Measurements from ENCODE around the gene ABCC1. TPM values are rescaled to one million over a fixed set of nuclear protein-coding genes. Genes with fewer than 3 reads are reported as not detected.

The ABCC1 gene
- total RNA-seq, 4 donors from 2014 or later = 17.3 to 105 (median 28.3) TPM

DNA sequence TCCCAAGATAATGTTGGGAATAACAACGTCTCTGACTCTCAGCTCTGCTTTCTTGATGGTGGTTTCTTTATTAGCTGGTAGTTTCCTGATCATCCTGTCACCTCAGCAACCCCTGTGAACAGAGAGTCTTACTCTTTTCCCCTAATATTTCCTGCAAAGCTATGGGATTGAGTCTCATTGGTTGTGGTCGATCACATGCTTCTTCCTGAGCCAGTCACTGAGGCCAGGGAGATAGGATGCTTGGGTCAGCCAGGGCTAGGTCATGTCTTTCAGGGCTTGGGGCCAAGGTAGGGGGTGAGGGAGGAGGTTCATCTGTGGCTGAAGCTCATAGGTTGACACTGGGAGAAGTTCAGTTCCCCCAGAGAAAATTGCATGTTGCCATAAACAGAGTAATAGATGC is 114.3 kb downstream of the ABCC1 start:
- no peaks in the 10 kb centered on the region for H3K27me3 ChIP-seq
- peaks cover 0 to 7% (median 0%) of the 10 kb centered on the region in 4 donors for H3K4me1 ChIP-seq
- peaks cover 0 to 12% (median 0%) of the 10 kb centered on the region in 3 donors for H3K36me3 ChIP-seq
- no peak overlapping the region for H3K27ac ChIP-seq
- DNase-seq = no peak
- TF ChIP-seq POLR2A (IDR thresholded peaks at IDR 0.05) = no peak
- TF ChIP-seq, protein P1, sequence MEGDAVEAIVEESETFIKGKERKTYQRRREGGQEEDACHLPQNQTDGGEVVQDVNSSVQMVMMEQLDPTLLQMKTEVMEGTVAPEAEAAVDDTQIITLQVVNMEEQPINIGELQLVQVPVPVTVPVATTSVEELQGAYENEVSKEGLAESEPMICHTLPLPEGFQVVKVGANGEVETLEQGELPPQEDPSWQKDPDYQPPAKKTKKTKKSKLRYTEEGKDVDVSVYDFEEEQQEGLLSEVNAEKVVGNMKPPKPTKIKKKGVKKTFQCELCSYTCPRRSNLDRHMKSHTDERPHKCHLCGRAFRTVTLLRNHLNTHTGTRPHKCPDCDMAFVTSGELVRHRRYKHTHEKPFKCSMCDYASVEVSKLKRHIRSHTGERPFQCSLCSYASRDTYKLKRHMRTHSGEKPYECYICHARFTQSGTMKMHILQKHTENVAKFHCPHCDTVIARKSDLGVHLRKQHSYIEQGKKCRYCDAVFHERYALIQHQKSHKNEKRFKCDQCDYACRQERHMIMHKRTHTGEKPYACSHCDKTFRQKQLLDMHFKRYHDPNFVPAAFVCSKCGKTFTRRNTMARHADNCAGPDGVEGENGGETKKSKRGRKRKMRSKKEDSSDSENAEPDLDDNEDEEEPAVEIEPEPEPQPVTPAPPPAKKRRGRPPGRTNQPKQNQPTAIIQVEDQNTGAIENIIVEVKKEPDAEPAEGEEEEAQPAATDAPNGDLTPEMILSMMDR (IDR thresholded peaks at IDR 0.05) = no peak
- no peaks in the 10 kb centered on the region for H3K9me3 ChIP-seq
- H3K4me3 ChIP-seq = no peak overlapping the region

- TF ChIP-seq POLR2A (IDR thresholded peaks at IDR 0.05) = no peak
- TF ChIP-seq, protein P1 (IDR thresholded peaks at IDR 0.05) = no peak
- H3K27ac ChIP-seq = no peak overlapping the region
- no peak for DNase-seq
- peaks cover 0 to 7% (median 0%) of the 10 kb centered on the region in 4 donors for H3K4me1 ChIP-seq
- no peaks in the 10 kb centered on the region for H3K9me3 ChIP-seq
- H3K4me3 ChIP-seq = no peak overlapping the region
- H3K36me3 ChIP-seq = peaks cover 0 to 6% (median 0%) of the 10 kb centered on the region in 3 donors
- no peaks in the 10 kb centered on the region for H3K27me3 ChIP-seq
These were observed 115.5 kb downstream of the ABCC1 start for GRCh38 chr16:16064874-16065384.

DNA sequence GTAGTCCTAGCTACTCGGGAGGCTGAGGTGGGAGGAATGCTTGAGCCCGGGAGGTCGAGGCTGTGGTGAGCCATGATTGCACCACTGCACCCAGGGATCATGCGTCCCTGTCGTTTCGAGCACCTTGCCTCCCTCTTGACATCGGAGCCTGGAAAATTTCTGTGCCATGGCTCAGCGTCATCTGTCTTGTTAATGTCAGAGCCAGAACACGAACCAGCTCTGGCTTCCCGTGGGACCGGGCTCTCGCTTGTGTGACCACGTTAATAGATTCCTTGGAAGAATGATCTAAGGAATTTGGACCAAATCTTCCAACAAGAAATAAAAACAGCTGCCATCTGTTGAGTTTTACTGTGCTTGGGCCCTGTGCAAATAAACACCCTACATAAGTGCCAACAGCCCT is 117.7 kb downstream of the ABCC1 start:
- no peaks in the 10 kb centered on the region for H3K9me3 ChIP-seq
- no peak for DNase-seq
- H3K4me3 ChIP-seq = no peak overlapping the region
- no peak for TF ChIP-seq POLR2A (IDR thresholded peaks at IDR 0.05)
- TF ChIP-seq, protein P1 (IDR thresholded peaks at IDR 0.05) = no peak
- peaks cover 0 to 13% (median 0%) of the 10 kb centered on the region in 3 donors for H3K36me3 ChIP-seq
- H3K27me3 ChIP-seq = no peaks in the 10 kb centered on the region
- H3K4me1 ChIP-seq = no peaks in the 10 kb centered on the region
- peak overlapping the region in 1 of 4 donors; percentile 50 for H3K27ac ChIP-seq

- TF ChIP-seq POLR2A (IDR thresholded peaks at IDR 0.05) = no peak
- no peak for DNase-seq
- peaks cover 0 to 5% (median 0%) of the 10 kb centered on the region in 4 donors for H3K4me1 ChIP-seq
- no peak overlapping the region for H3K4me3 ChIP-seq
- peaks cover 0 to 24% (median 0%) of the 10 kb centered on the region in 3 donors for H3K36me3 ChIP-seq
- H3K27ac ChIP-seq = peak overlapping the region in 1 of 4 donors; percentile 4
- H3K9me3 ChIP-seq = no peaks in the 10 kb centered on the region
- H3K27me3 ChIP-seq = no peaks in the 10 kb centered on the region
These were observed 122.3 kb downstream of the ABCC1 start for GRCh38 chr16:16071631-16072244.

DNA sequence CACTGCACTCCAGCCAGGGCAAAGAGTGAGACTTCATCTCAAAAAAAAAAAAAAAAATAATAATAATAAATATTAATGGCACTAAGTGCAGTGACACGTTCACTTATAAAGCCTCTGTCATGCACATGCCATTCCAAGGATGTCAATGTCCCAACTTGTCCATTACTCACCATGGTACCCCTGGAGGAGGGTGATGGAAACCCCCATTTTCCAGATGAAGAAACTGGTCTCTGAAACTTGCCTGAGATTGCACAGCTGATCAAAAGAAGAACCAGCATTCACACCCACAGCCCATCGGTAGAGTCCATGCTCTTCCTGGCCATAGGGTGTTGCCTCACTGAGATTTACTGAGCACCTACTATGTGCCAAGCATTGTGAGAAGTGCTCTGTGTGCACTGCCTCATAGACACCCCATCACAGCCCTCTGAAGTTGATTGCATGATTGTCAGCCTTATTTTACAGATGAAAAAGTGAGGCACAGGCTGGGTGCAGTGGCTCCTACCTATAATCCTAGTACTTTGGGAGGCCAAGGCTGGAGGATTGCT is 123.7 kb downstream of the ABCC1 start:
- no peak overlapping the region for H3K4me3 ChIP-seq
- peaks cover 0 to 5% (median 0%) of the 10 kb centered on the region in 4 donors for H3K4me1 ChIP-seq
- no peak for DNase-seq
- no peak overlapping the region for H3K27ac ChIP-seq
- TF ChIP-seq, protein P1 (IDR thresholded peaks at IDR 0.05) = no peak
- no peak for TF ChIP-seq POLR2A (IDR thresholded peaks at IDR 0.05)
- H3K27me3 ChIP-seq = no peaks in the 10 kb centered on the region
- H3K9me3 ChIP-seq = no peaks in the 10 kb centered on the region
- H3K36me3 ChIP-seq = peaks cover 0 to 23% (median 0%) of the 10 kb centered on the region in 3 donors

Data from Peyer's patch (tissue), 4 donors.